MV-4-11 (cell line): ENCODE measurements around the gene PNMA8C.
"Not testable (repeated sequence)": the region's sequence is repeated elsewhere in the genome, so short reads cannot be mapped to it uniquely, and the experiment has no call there.

ENCODE experiments used
- DNase-seq: peaks from one replicate; lab custom pipeline; 2025; lab: John Stamatoyannopoulos, UW

The PNMA8C gene

GRCh38 chr19:46411088-46411924, 17.4 kb downstream of the PNMA8C start:
- no peak for DNase-seq

GRCh38 chr19:46410205-46411087, 18.3 kb downstream of the PNMA8C start:
- DNase-seq: peak; percentile 21

- DNase-seq: no peak
Observed at GRCh38 chr19:46409191-46409590, 19.5 kb downstream of the PNMA8C start.

- DNase-seq: no peak
Observed at GRCh38 chr19:46408664-46409039, 20.1 kb downstream of the PNMA8C start.

GRCh38 chr19:46407856-46408663, 20.7 kb downstream of the PNMA8C start:
- DNase-seq: no peak

GRCh38 chr19:46406976-46407375, 21.8 kb downstream of the PNMA8C start:
- no peak for DNase-seq

- DNase-seq: peak; percentile 21
Observed at GRCh38 chr19:46404753-46405468, 23.8 kb downstream of the PNMA8C start.

- no peak for DNase-seq
Observed at GRCh38 chr19:46404055-46404752, 24.5 kb downstream of the PNMA8C start.

- DNase-seq: no peak
Observed at GRCh38 chr19:46402725-46403124, 26.0 kb downstream of the PNMA8C start.

GRCh38 chr19:46397801-46398479, 30.8 kb downstream of the PNMA8C start:
- DNase-seq: not testable (repeated sequence)

GRCh38 chr19:46394402-46394797, 34.3 kb downstream of the PNMA8C start:
- DNase-seq: no peak

GRCh38 chr19:46393456-46394401, 35.0 kb downstream of the PNMA8C start:
- no peak for DNase-seq

- DNase-seq: no peak
Observed at GRCh38 chr19:46392837-46393236, 35.9 kb downstream of the PNMA8C start.

- peak; percentile 77 for DNase-seq
Observed at GRCh38 chr19:46392252-46392801, 36.4 kb downstream of the PNMA8C start.

GRCh38 chr19:46391296-46392251, 37.2 kb downstream of the PNMA8C start:
- DNase-seq: no peak

GRCh38 chr19:46390866-46391265, 37.9 kb downstream of the PNMA8C start:
- no peak for DNase-seq

- no peak for DNase-seq
Observed at GRCh38 chr19:46390121-46390858, 38.4 kb downstream of the PNMA8C start.
